ENCODE measurements around the gene IQSEC1.
"Not testable (repeated sequence)": the region's sequence is repeated elsewhere in the genome, so short reads cannot be mapped to it uniquely, and the experiment has no call there.

IQSEC1 gene

DNA sequence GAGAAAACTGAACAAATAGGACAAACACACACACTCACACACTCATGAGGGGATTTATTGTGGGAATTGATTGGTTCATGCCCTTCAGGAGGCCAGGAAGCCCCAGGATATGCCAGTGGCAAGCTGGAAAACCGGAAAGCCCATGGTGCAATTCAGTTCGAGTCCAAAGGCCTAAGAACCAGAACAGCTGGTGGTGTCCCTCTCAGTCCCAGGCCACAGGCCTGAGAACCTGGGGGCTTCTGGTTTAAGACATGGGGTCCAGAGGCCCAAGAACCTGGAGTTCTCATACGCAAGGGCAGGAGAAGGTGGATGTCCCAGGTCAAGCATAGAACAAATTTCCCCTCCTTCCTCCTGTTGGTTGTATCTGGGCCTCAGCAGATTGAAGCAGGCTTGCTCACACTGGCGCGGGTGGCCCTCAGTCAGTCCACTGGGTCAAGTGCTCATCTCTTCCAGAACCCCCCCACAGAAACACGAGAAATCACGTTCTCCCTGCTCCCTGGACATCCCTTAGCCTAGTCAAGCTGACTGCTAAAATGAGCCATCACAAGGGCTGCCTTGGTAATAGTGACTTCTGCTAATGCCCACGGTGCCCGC is 181.7 kb downstream of the IQSEC1 start:
- TF ChIP-seq TAF1 (IDR thresholded peaks at IDR 0.05; ENCODE audit: borderline replicate concordance, low read depth, low read length): no peak
- no peak for FAIRE-seq

DNA sequence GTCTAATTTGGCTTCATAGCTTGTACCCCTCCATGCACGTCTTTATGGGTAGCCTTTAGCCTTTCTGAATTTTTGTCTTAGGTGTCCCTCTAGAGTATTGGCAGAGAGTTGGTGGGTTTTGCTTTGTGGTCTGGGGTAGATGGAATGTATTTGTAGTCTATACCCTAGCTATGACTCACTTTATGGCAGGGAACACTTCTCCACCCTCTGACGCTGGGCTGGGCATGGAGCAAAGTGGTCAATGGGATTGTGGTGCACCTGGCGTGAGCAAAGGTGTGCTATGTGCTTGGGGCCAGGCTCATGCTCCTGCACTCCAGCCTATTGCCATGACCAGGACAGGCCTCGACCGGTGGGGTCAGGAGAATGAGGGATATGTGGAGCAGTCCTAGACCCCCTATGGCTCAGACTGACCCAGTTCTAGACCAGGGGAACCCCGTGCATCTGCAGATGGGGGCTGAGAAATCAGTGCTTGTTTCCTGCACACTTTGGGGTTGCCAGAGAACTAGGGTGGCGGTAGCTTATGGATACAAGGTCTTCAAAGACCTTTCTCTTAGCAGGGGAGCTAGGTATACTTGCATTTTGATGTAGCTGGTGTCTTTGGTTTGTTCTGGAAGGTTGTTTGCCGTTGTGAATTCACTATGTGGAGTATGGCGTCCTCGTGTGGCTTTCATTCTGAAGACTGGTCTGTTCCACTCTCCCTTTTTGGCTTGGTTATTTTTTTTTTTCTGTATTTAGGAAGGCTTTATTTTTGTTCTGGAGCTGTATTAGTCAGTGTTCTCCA is 182.4 kb downstream of the IQSEC1 start:
- FAIRE-seq: no peak
- no peak for DNase-seq (ENCODE audit: insufficient read length)
- TF ChIP-seq POLR2A (IDR thresholded peaks at IDR 0.05; ENCODE audit: low read depth, low read length) (no peak), TAF1 (IDR thresholded peaks at IDR 0.05; ENCODE audit: borderline replicate concordance, low read depth, low read length) (no peak), POLR2AphosphoS5 (IDR thresholded peaks at IDR 0.05; ENCODE audit: low read depth, low read length) (no peak)

More for the DNA sequence above, 181.7 kb downstream of the IQSEC1 start:
- DNase-seq (ENCODE audit: insufficient read length): no peak

DNA sequence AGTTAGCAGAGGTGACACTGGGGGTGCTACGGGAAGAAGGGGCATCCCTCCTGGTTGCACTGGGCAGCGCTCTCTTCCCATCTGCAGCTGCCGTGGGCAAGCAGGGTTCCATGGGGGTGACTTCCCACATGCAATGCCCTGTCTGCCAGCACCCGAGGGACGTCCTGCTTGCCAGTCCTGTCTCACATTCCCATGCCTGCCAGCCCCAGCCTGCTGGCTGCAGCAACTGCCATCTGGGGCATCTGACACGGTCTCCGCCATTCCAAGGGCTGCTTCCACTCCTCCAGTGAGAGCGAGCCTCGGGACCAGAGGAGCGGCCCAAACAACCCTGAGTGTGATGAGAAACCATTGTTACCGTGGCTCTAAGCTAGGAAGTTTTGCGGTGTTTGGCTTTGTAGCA is 186.5 kb downstream of the IQSEC1 start:
- TF ChIP-seq POLR2AphosphoS5 (IDR thresholded peaks at IDR 0.05; ENCODE audit: low read depth, low read length) (no peak), TAF1 (IDR thresholded peaks at IDR 0.05; ENCODE audit: borderline replicate concordance, low read depth, low read length) (no peak), POLR2A (IDR thresholded peaks at IDR 0.05; ENCODE audit: low read depth, low read length) (no peak)
- no peak for FAIRE-seq
- DNase-seq (ENCODE audit: insufficient read length): no peak

DNA sequence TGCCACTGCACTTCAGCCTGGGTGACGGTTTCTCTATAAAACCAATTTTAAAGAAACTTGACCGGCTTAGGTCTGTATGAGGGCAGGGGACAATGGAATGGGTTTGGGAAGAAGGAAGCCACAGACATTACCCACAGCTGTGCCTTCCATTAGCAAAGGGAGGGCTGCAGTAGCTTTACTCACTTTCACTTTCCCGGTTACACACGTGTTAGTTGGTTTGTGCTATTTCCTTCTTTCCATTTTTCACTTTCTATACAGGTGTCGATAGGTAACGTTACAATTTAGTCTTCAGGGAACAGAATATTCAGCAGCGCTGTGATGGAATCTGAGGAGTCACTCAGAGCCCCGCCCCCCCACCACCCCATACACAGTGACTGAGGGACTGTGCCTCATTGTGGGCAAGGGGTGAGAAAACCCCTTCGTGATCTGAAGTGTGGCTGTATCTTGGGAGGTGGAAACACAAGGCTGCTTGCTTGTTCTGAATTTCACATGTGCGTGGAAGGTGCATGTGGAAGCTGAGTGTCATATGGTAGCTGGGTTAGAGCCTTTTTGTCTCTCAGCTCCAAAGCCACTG is 187.0 kb downstream of the IQSEC1 start:
- no peak for FAIRE-seq
- TF ChIP-seq POLR2A (IDR thresholded peaks at IDR 0.05; ENCODE audit: low read depth, low read length) (no peak), TAF1 (IDR thresholded peaks at IDR 0.05; ENCODE audit: borderline replicate concordance, low read depth, low read length) (no peak), POLR2AphosphoS5 (IDR thresholded peaks at IDR 0.05; ENCODE audit: low read depth, low read length) (no peak)
- no peak for DNase-seq (ENCODE audit: insufficient read length)

DNA sequence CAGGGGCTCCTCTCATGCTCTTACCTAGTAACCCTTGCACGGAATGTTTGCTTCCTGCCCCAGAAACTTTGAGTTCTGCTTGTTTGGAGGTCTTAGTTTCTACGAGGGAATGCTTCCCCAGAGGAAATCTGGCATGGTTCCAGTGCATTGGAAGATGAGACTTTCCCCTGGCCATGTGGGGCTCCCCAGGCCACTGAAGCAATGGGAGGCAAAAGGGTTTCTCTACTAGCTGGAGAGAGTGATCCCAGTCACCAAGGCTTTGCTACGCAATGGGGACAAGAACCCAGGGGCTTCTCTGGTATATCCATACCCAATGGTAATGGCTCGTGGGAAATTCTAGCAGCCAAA is 187.7 kb downstream of the IQSEC1 start:
- DNase-seq (ENCODE audit: insufficient read length) (no peak), FAIRE-seq (no peak)
- TF ChIP-seq POLR2AphosphoS5 (IDR thresholded peaks at IDR 0.05; ENCODE audit: low read depth, low read length) (no peak), TAF1 (IDR thresholded peaks at IDR 0.05; ENCODE audit: borderline replicate concordance, low read depth, low read length) (no peak), POLR2A (IDR thresholded peaks at IDR 0.05; ENCODE audit: low read depth, low read length) (no peak)

DNA sequence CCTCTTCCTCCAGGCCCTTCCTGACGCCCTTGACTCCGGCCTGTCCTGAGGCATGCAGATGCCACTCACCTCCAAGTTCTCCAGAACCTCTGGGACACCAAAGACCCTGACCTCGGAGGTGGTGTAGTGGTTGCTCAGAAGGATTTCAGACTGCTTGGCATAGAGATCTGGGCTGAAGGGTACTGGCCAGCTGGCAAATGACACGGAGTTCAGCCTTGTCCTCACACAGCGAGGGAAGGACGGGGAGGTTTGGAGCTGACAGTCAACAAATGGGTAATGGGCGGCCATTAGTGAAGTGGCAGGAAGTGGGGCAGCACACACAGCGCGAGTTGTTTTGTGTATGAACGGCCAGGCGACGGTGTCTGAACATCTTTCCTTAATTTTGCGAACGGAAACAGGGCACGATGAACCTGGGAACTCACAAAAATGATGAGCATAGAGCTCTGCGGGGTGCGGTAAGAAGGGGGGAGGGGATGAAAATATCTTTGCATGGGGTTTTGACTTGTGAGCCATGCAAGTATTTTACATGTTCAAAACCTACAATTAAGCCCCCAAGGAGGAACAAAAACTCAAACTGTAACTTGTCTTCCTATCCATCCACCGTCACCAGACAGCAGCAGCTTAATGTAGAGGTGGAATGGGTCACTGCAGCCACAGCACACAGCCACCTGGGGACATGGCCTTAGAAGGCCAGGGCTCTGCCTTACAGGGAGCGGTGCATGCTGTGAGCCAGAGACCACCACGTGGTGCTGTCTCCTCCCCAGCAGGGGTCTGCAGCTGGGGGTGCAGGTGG is 188.2 kb downstream of the IQSEC1 start:
- FAIRE-seq (no peak), DNase-seq (ENCODE audit: insufficient read length) (no peak)

DNA sequence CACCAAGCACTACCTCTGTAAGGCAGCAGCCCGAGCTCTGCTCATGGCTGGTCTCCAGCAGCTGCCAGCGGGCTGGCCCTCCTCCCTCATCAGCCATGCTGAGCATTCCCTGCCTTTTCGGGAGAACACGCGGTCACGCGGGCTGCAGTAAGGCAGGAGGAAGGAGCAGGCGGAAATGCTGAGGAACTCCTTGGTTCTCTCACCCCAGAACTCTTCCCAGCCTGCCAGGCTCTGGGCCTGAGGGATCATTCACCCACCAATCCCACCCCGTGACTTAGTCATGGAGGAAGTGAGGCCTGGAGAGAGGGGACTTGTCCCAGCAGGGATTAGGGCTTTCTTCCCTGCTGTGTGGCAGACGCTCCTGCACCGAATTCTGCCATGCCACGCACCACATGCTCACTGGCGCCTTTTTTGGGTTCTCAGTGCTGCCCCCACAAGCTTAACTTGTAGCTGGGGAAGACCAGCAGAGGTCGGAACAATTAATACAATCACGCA is 189.0 kb downstream of the IQSEC1 start:
- no peak for DNase-seq (ENCODE audit: insufficient read length)
- no peak for FAIRE-seq
- no peak for TF ChIP-seq POLR2AphosphoS5 (IDR thresholded peaks at IDR 0.05; ENCODE audit: low read depth, low read length)
- no peak for TF ChIP-seq TAF1 (IDR thresholded peaks at IDR 0.05; ENCODE audit: borderline replicate concordance, low read depth, low read length)
- TF ChIP-seq POLR2A (IDR thresholded peaks at IDR 0.05; ENCODE audit: low read depth, low read length): no peak

More for the DNA sequence above, 188.2 kb downstream of the IQSEC1 start:
- TF ChIP-seq POLR2AphosphoS5 (IDR thresholded peaks at IDR 0.05; ENCODE audit: low read depth, low read length) (no peak), TAF1 (IDR thresholded peaks at IDR 0.05; ENCODE audit: borderline replicate concordance, low read depth, low read length) (no peak)

DNA sequence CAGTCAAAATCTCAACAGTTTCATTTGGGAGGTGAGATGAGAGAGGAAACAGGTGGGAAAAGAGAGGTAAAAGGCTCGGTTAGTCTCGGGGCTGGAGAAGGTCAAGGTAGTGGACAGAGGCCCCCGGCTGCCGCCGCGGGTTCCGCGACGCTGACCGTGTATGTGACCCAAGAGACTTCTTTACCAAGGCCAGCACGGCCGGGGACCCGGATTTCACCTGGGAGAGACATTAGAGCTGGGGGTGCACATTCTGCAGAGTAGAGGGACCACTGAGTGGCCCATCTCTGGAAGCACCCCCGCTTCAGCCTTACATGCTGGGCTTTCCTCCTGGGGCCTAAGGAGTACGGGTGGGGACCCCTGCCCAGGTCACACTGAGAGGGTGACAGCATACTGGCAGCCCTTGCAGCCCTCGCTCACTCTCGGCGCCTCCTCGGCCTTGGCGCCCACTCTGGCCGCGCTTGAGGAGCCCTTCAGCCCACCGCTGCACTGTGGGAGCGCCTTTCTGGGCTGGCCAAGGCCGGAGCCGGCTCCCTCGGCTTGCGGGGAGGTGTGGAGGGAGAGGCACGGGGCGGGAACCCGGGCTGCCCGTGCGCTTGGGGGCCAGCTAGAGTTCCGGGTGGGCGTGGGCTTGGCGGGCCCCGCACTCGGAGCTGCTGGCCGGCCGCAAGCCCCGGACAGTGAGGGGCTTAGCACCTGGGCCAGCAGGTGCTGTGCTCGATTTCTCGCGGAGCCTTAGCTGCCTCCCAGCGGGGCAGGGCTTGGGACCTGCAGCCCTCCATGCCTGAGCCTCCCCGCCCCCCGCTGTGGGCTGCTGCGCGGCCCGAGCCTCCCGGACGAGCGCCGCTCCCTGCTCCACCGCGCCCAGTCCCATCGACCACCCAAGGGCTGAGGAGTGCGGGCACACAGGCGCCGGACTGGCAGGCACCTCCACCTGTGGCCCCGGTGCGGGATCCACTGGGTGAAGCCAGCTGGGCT is 190.6 kb downstream of the IQSEC1 start:
- TF ChIP-seq POLR2AphosphoS5 (IDR thresholded peaks at IDR 0.05; ENCODE audit: low read depth, low read length) (no peak), TAF1 (IDR thresholded peaks at IDR 0.05; ENCODE audit: borderline replicate concordance, low read depth, low read length) (no peak), POLR2A (IDR thresholded peaks at IDR 0.05; ENCODE audit: low read depth, low read length) (no peak)
- FAIRE-seq (no peak), DNase-seq (ENCODE audit: insufficient read length) (no peak)

DNA sequence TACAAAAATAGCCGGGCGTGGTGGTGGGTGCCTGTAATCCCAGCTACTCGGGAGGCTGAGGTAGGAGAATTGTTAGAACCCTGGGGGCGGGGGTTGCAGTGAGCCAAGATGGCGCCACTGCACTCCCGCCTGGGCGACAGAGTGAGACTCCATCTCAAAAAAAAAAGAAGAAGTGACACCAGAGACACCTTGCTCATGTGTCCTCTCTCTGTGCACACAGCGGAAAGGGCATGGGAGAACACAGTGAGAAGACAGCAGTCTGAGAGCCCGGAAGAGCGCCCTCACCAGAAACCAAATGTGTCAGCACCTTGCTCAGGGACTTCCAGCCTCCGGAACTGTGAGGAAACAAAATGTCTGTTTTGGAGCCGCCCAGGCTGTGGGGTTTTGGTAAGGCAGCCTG is 191.4 kb downstream of the IQSEC1 start:
- FAIRE-seq; DNase-seq (ENCODE audit: insufficient read length): not testable (repeated sequence)

DNA sequence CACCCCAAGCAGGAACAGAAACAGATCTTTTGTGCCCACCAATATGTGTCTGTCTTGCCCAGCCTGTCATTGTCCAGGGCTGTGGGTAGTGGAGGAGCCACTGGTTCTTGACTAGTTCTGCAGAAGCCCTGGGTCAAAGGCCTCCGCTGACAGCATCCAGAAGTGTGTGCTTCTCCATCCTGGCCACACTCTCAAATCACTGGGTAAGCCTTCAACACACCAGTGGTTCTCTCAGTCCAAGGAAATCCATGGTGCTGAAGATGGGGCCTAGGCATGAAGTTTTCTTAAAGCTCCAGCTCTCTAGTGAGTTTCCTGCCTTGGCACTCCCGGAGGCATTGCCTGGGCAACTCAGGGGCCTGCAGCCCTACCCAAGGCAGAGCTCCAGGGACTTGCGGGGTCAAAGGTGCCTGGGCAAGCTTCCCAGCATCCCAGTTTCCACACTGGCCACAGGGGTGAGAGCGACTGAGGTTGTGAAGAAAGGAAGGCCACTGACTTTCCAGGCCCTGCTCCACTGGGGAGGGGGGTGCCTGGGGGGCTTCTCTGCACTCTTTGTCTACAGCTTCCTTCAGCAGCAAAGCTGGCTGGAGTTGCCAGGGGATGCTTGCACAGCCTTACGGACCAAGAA is 193.9 kb downstream of the IQSEC1 start:
- DNase-seq (ENCODE audit: insufficient read length) (no peak), FAIRE-seq (no peak)
- TF ChIP-seq POLR2AphosphoS5 (IDR thresholded peaks at IDR 0.05; ENCODE audit: low read depth, low read length): no peak
- TF ChIP-seq POLR2A (IDR thresholded peaks at IDR 0.05; ENCODE audit: low read depth, low read length): no peak
- TF ChIP-seq TAF1 (IDR thresholded peaks at IDR 0.05; ENCODE audit: borderline replicate concordance, low read depth, low read length): no peak

DNA sequence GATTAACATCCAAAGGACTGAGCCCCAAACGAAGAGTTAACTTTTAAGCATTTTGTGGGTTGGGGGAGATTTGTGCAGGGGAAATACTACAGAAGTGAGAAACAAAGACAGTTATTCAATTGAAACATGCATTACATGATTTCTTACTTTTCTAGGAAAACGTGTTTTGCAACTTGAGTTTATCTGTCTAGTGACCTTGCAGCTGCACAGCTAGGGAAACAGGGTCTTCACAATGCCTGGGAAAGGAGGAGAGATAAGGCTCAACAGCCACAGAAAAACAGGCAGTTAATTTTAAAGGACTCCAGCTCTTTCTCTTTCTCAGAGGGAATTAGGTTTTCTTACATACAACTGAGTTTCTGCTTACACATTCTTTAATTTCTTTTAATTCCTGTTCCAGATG is 194.5 kb downstream of the IQSEC1 start:
- FAIRE-seq; DNase-seq (ENCODE audit: insufficient read length): not testable (repeated sequence)

Data from GM12892 (cell line).